ENCODE data around the gene RPTOR.

Gene RPTOR

GRCh38 chr17:80894726-80895125, 350.1 kb downstream of the RPTOR start:
- DNase-seq (ENCODE audit: low read depth), result no peak

- DNase-seq (ENCODE audit: low read depth), result no peak
Measured at GRCh38 chr17:80895366-80895765, 350.7 kb downstream of the RPTOR start.

GRCh38 chr17:80898716-80899115, 354.1 kb downstream of the RPTOR start:
- no peak for DNase-seq (ENCODE audit: low read depth)

DNA sequence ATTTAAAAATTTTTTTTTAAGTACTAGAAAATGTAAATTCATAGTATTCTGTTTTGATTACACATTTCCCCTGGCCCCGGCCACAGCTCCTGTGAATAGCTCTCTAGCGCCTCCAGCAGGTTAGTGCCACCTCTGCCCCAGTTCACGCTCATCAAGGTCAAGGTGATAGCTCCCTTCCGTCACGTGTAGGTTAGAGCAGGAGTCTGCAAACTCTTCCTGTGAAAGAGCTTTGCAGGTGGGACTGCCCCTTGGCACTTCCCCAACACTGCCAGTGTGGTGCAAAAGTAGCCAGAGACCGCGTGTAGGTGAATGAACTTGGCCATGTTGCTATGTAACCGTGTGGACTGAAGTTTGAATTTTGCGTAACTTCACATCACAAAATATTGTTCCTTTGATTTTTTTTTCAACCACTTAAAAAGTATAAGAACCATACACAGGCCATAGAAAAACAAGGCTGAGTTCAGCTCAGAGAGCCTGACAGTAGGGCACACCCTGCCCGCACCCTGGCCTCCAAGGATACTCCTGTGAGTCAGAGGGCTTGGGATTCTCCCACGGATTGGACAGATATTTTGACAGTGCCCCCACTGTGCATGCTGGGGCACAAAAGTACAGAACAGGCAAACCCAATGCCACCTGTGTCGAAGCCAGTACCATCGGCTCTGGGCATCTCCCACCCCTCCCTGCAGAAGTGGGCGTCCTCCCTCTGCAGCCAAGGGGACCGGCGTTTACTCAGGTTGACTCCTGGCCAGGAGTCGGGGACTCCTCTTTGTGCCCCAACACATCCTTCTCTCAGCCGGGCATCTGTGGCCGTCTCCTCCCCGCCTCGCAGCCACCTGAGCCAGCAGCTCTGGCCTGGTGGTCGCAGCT, 355.0 kb downstream of the RPTOR start:
- no peak for DNase-seq (ENCODE audit: low read depth)

GRCh38 chr17:80901319-80901718, 356.7 kb downstream of the RPTOR start:
- DNase-seq (ENCODE audit: low read depth), result no peak

GRCh38 chr17:80902197-80902962, 357.7 kb downstream of the RPTOR start:
- no peak for DNase-seq (ENCODE audit: low read depth)

GRCh38 chr17:80902963-80903611, 358.4 kb downstream of the RPTOR start:
- no peak for DNase-seq (ENCODE audit: low read depth)

GRCh38 chr17:80904036-80904753, 359.6 kb downstream of the RPTOR start:
- no peak for DNase-seq (ENCODE audit: low read depth)

DNA sequence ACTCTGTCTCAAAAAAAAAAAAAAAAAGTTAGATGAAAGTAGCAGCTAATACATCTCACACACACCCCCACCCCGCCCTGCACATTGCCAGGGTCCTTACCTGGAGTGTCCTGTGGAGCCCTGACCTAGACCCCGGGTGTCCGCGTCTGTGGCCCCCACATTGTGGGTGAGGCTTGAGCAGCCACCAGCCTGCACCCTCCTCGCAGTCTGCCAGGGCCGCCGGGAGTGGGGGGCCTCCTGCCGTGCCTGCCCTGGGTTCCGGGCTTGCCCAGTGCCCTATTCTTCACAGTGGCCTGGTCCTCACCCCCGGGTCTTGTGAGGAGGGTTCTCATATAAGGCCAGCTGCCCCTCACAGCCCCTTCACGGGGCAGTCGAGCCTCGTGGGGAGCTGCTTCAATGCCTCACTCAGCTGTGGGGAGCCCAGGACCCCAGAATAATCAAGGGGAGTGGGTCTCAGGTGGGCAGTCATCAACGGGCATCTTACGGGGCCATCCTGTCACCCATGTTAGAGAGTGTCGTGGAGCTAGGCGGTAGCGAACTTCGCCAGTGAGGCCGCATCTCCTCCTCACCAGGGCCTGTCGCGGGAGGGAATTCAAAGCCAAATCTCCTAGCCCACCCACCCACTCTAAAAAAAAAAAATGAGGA, 361.1 kb downstream of the RPTOR start:
- no peak for DNase-seq (ENCODE audit: low read depth)

- DNase-seq (ENCODE audit: low read depth), result no peak
Measured at GRCh38 chr17:80906364-80907259, 362.0 kb downstream of the RPTOR start.

DNA sequence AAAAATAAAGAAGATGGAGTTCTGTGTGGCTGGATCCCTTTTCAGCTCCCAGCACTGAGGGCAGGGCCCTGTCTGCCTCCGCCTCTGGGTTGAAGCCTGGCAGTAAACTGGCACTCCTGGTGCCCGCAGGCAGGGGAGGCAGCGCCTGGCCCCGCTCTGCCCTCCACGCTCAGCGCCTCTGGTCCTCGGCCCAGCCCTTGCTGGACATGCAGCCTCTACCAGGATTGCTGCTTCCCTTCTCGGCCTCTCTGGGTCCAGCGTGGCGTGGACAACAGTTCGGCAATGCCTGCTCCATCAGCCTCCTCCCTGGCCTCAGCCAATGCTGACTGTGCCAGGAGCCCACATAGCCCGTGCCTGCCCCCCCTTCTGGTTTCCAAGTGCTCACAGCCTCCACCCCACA, 362.6 kb downstream of the RPTOR start:
- DNase-seq (ENCODE audit: low read depth), result no peak

GRCh38 chr17:80908211-80908610, 363.6 kb downstream of the RPTOR start:
- no peak for DNase-seq (ENCODE audit: low read depth)

GRCh38 chr17:80908776-80909175, 364.1 kb downstream of the RPTOR start:
- DNase-seq (ENCODE audit: low read depth), result no peak

- DNase-seq (ENCODE audit: low read depth), result no peak
Measured at GRCh38 chr17:80909635-80910034, 365.0 kb downstream of the RPTOR start.

DNA sequence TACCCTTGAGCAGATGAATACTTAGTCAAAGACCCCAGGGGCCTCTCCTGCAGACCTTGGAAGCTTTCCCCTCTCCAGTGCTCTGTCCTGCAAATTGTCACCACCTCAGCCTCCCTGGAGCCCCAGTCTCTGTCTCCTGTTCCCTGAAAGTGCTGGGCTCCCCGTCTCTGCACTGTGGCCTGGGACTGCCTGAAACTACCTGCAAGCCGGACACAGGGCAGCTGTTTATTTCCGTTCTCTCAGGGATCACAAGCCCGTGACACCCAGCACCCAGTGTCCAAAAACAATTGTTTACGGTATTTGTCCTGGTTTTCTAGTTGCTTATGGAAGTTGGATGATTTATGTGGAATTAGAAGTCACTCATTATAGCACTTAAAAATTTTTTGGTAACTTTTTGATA, 365.4 kb downstream of the RPTOR start:
- DNase-seq (ENCODE audit: low read depth), result no peak

DNA sequence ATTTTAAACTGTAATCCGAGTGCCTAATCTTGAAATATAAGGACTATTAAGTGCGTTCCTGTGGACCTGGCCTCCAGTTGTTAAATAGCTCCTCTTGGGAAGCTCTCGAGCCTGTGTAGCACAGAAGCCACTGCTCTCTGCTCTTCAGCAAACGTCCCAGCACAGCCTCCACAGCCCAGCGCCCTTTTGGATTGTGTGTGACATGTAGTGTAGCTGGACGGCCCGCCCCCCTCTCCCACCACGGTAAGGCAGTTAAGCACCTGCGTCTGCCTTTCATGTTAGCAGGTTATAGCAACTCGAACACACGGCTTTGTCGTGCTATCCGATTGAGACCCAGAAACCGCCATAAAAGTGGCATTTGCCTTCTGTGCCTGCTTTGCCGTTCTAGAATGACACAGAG, 367.8 kb downstream of the RPTOR start:
- no peak for DNase-seq (ENCODE audit: low read depth)

DNA sequence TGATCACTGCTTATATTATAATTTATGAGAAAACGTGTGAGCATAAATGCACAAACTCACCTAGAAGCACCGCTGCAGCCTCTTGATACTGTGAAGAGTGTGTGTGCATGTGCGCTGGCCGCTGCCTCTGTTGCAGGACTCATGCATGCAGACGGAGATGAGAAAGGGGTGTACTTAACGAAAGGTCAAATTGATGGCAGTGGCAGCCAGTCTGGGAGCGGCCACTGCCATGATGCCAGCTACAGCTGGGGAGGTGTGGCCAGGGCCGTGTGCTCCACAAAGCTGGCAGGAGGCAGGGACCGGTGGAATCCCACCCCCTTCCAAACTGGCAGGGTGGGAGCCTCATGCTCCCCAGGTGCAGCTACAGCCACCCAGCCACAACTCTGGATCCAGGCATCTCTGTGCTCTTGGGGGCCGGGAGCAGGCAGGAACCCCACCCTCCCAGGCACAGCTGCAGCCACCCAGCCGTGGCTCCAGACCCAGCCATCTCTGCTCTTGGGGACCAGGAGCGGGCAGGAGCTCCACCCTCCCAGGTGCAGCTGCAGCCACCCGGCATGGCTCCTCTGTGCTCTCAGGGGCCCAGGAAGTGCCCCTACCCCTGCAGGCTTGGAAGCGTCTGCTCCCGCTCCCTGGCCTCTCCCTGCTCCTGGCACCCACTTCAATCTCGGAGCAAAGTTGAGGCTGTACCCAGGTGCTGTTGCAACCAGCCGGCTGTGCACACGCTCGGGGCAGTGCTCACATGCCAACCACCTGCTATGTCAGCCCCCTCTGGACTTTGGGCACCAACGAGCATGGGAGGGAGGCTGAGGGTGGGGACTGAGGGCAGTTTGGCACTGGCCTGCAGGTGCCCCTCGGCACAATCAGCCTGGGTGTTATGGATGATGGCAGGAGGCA, 369.5 kb downstream of the RPTOR start:
- DNase-seq (ENCODE audit: low read depth), result no peak

DNA sequence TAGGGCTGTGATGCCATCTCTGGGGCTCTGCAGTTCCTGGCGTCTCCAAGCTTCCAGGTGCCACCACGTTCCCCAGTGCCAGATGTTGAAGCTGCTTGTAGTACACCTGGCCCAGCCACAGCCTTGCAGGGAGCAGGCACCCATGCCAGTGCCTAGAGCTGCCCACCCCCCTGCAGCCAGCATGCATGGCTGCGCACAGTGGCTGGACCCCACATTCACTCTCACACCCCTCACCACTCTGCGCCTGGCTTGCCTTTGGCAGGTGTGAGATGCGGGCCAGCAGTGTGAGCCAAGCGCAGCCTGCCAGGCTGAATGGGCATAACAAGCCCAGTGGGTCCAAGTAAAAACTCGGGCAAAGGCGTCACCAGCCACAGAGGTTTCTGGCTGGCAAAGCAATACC, 371.6 kb downstream of the RPTOR start:
- no peak for DNase-seq (ENCODE audit: low read depth)

DNA sequence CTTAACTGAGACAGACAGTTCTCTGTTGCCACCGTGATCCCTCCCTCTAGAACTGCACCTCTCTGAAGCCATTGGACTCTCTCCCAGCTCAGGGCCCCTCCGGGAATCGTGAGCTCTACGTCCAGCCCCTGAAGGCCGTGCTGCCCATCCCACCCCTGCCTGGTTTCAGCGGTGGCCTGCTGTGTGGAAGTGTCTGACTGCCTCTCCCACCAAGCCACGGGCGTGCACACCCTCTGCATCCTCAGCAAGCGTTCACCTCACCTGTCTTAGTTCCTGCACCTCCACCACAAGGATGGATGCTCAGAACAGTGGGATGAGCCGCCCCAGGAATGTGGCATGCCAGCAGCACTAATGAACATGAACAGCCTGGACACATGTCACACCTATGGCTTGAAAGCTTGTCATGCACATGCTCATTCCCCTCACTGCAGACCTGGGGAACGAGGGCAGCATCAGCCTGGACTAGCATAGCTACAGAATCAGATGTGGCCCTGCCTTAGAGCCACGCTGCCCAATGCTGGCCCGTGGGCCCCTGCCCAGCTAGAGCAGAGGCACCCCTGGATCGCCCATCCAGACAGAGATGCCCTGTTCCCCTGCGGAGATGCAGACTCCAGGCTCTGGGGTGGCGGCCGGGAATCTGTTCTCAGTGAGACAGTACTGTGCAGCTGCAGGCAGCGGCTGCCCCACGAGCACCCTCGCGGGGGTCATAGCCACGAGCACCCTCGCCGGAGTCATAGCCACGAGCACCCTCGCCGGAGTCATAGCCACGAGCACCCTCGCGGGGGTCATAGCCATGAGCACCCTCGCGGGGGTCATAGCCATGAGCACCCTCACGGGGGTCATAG, 373.3 kb downstream of the RPTOR start:
- DNase-seq (ENCODE audit: low read depth), result no peak

Data from fibroblast of the conjunctiva (primary cell).